ENCODE data around the gene TEKT1.

DNA sequence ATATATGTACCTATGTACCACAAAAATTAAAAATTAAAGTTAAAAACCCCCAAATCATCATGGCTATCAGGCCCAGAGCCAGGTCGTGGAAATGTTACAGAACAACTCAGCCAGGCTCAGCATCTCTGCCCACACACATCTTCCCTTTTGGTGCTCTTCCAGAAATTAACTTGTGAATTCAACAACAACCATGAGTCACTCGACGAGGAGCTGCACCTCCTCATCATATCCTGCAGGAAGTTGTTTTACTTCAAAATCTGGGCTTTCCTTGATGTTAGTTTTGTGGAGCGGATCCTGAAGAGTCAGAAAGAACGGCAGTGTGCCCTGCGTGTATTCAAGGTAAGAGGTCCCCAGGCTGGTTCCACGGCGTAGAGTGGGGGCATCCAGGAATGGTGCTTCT is 44.9 kb downstream of the TEKT1 start:
- TF ChIP-seq, protein P1, sequence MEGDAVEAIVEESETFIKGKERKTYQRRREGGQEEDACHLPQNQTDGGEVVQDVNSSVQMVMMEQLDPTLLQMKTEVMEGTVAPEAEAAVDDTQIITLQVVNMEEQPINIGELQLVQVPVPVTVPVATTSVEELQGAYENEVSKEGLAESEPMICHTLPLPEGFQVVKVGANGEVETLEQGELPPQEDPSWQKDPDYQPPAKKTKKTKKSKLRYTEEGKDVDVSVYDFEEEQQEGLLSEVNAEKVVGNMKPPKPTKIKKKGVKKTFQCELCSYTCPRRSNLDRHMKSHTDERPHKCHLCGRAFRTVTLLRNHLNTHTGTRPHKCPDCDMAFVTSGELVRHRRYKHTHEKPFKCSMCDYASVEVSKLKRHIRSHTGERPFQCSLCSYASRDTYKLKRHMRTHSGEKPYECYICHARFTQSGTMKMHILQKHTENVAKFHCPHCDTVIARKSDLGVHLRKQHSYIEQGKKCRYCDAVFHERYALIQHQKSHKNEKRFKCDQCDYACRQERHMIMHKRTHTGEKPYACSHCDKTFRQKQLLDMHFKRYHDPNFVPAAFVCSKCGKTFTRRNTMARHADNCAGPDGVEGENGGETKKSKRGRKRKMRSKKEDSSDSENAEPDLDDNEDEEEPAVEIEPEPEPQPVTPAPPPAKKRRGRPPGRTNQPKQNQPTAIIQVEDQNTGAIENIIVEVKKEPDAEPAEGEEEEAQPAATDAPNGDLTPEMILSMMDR (conservative IDR thresholded peaks at IDR 0.05; ENCODE audit: low read depth, low read length): no peak
- no peak for TF ChIP-seq EZH2phosphoT487 (IDR thresholded peaks at IDR 0.05; ENCODE audit: borderline replicate concordance, low read length)
- TF ChIP-seq EZH2 (IDR thresholded peaks at IDR 0.05; ENCODE audit: low read length, unreplicated experiment): no peak
